ENCODE results near the gene SV2C.
"Not testable (repeated sequence)": the region's sequence is repeated elsewhere in the genome, so short reads cannot be mapped to it uniquely, and the experiment has no call there.

The SV2C gene

DNA sequence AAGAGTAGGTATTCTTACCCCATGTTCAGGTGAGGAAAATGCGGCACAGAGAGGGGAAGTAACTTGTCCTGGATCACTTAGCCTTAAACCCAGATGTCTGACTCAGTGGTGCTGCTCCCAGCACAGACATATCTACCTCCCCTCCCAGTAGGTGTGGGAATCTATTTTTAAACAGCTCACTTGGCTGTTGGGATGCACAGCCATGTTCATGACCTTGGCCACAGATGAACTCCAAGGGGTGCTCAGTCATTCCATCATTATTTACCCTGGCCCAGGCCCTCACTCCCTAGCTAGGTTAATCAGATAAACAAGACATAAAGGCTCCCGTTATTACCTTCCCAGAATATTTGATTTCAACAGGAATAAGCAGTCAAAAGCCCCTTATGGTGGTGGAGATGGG, 231.5 kb downstream of the SV2C start:
- DNase-seq: no peak

DNA sequence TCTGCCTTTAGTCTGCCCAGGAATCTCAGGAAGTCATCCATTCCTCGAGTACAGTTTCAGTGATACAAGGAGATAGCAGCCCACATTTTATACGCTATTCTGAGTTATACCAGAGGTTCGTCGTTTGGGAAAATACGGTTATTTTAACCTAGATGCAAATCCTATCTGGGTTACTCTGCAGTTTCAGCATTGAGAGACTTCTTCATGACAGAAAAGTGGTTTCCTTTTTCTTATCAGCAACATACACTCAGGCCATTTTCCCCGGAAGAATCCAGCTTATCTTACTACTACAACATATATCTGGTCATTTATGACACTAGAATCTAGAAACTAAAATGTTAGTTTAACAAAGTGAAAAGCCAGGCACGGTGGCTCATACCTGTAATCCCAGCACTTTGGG, 236.5 kb downstream of the SV2C start:
- no peak for DNase-seq

DNA sequence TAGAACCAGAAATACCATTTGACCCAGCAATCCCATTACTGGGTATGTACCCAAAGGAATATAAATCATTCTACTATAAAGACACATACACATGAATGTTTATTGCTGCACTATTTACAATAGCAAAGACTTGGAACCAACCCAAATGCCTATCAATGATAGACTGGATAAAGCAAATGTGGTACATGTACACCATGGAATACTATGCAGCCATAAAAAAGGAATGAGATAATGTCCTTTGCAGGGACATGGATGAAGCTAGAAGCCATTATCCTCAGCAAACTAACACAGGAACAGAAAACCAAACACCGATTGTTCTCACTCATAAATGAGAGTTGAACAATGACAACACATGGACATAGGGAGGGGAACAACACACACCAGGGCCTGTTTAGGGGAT, 240.3 kb downstream of the SV2C start:
- DNase-seq: not testable (repeated sequence)

DNA sequence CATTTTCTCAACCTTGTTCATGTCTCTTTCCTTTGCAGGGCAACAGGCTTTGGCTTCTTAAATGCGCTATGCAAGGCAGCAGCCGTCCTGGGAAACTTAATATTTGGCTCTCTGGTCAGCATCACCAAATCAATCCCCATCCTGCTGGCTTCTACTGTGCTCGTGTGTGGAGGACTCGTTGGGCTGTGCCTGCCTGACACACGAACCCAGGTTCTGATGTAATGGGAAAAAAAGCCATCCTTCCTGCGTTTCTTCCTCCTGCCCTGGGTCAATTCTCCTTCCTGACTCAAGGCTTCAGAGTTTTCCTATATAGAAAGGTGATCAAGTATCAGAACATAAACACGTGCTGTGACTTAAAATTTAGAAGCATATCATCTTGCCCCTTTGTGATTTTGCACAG, 242.1 kb downstream of the SV2C start:
- no peak for DNase-seq

DNA sequence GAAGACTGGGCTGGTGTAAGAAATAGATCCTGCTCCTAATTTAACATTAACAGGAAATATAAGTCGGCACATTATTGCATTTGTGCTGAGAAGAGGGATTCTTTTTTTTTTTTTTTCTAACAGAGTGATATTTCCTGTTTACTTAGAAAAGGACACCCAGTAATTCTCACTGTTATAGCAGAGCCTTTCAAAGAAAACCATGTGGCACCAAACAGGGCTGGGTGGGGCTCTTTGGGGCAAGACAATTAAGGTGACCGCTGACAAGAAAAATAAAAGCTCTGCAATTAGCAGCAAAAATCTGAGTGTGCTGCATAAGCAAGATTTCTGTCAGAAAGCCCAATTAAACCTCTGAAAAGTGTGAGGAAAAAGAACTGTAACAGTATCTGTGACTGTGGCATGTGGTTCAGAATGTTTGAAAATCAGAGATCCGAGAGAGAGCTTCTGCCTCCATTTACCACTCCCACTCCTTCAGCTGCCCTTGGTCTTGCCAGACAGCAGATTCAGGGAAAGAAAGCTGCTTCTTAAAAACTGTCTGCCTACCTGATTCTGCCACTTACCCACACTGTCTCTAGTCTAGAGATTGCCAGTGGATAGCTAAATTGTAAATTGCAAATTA, 242.8 kb downstream of the SV2C start:
- no peak for DNase-seq

DNA sequence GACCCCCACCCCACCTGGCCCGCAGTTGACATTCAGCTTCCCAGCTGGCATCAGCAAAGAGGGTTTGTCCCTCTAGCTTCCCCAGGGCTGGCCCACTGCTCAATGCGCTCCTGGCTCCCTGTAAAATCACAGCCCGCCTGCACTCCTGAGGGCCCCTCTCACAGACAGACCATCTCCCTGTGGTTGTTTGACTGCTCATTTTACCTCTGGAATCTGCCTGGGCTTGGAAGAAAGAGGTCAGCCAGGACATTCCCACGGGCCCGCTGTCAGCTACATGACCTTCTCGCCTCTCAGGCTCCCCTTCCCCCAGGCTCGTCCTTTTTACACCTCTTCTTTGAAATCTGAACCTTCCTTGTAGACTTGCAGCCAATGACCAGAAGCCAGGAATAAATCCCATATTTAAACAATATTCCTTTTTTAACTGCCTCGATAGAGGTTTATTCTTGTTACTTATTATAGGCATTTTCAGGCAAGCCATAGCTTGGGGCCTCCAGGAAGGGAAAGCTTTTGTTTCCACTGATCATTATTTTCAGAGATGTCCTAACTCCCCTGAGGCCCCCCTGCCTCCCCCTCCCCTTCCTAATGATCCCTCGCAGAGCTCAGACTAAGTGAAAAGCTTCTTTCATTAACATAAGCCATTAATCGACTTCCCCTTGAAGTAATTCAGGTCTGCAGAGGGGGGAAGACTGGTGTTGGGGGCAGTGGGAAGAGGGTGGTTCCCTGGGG, 243.6 kb downstream of the SV2C start:
- DNase-seq: no peak

DNA sequence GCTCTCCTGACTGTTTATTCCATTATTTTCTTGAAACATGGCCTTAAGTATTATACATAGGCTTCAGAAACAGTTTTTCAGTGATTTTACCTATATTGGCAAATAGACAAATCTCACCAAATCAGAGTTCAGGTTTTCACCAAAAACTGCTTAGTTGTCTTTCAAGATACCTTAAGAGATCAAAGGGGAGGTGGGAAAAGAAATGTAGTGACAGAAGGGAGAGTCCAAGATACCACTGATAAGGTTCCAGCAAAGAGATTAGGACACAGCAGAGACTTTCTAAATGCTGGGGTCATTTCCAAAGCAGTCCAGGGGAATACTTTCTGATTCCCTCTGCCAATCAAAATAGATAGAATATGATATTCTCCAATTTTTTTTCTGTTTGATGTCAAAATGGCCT, 246.2 kb downstream of the SV2C start:
- DNase-seq: no peak

DNA sequence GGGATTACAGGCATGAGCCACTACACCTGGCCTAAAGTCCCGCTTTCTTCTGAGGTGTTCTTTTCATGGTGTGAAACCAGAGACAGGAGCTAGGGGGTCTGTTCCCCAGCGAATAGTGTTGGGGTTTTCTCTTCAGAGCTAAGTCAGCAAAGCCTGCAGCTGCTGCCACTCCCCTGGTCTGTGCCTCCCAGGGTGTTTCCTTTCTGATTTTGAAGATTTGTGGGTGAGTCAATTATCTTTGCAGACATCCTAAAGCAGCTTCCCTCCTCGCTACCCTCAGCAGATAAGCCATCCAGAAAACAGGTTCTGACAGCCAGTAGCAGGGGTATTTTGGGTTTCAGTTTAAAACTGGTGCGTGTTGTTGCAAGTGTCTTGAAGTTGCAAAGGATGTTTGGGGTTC, 247.9 kb downstream of the SV2C start:
- DNase-seq: no peak

DNA sequence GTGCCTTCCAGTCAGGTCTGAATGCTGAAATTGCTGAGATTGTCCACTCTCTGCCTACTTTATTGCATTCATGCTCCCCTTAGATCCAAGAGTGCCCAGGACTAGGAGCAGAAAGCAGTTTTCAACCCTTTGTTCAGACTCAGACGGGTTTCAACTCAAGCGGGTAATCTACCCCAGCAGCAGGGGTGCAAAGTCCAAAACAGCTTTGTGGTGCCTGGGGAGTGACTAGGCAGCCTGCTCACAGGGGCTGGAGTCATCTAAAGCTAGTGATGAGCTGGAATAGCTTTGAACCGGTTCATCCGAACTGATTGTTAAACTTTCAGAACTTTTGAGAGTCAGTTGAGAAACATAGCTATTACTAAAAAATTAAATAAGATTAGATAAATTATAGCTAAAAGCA, 248.9 kb downstream of the SV2C start:
- no peak for DNase-seq

DNA sequence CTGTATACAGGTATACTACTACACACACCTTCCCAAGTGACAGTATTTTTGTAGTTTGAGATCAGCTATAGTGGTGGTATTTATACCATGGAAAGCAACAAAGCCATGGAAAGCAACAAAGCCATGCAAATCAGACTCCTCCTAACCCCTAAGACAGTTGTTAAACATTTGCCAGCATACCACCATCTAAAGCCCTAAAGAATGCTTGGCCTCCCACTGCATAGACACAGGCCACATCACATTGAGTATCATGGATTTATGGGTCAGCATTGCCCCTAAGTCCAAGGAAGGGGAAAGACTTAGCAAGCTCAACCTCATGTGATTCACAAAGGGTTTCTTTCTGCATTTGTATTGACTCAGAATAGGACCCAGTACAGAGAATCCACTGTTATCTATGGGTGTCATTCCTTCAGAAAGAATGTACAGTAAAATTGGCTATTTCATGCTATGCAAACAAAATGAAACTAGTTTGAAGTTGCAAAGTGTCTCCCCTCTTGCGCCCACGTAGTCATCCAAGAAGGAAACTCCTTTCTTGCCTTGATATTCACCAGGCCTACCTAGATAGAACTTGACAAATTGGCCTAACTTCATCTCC, 249.5 kb downstream of the SV2C start:
- DNase-seq: no peak

DNA sequence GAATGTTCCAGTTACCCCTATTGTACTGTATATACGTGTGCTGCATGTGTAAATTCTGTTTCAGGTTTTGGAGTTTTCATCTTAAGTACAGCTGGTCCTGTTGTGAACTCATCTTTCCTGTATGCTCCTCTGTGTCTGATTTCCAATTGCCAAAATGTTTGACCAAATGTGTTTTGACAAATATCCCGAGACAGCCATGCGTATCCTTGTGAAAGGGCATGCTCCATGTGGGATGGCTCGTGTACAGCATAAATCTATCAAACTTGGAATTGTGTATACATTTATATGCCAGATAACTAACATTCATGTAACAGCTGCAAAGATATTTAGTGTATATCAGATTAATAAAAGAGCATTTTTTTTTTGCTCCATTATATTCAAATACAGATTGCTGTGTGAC, 250.4 kb downstream of the SV2C start:
- DNase-seq: no peak

DNA sequence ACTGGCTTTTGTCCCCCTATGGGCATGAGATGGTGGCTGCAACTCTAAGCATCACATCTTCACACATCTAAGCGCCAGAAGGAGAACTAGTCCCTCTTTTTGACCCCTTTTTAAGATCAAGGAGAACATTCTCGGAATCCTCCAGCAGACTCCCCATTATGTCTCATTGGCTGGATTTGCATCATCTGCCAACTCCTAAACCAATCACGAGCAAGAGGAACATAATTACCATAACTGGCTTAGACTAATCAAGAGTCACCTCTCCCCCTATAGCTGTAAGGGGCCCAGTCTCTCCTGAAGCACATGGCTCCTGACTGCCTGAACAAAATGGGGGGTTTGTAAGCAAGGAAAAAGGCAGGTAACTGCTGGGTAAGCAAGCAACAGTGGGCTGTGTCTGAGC, 251.4 kb downstream of the SV2C start:
- DNase-seq: no peak

DNA sequence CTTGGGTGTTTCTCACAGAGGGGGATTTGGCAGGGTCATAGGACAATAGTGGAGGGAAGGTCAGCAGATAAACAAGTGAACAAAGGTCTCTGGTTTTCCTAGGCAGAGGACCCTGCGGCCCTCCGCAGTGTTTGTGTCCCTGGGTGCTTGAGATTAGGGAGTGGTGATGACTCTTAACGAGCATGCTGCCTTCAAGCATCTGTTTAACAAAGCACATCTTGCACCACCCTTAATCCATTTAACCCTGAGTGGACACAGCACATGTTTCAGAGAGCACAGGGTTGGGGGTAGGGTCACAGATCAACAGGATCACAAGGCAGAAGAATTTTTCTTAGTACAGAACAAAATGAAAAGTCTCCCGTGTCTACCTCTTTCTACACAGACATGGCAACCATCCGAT, 252.3 kb downstream of the SV2C start:
- DNase-seq: not testable (repeated sequence)

DNA sequence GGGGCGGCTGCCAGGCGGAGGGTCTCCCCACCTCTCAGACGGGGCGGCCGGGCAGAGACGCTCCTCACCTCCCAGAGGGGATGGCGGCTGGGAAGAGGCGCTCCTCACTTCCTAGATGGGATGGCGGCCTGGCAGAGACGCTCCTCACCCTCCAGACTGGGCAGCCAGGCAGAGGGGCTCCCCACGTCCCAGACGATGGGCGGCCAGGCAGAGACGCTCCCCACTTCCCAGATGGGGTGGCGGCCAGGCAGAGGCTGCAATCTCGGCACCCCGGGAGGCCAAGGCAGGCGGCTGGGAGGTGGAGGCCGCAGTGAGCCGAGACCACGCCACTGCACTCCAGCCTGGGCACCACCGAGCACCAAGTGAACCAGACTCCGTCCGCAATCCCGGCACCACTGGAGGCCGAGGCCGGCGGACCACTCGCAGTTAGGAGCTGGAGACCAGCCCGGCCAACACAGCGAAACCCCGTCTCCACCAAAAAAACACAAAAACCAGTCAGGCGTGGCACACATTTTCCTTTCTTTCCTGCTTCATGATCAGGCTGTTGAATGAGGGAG, 253.1 kb downstream of the SV2C start:
- not testable (repeated sequence) for DNase-seq

DNA sequence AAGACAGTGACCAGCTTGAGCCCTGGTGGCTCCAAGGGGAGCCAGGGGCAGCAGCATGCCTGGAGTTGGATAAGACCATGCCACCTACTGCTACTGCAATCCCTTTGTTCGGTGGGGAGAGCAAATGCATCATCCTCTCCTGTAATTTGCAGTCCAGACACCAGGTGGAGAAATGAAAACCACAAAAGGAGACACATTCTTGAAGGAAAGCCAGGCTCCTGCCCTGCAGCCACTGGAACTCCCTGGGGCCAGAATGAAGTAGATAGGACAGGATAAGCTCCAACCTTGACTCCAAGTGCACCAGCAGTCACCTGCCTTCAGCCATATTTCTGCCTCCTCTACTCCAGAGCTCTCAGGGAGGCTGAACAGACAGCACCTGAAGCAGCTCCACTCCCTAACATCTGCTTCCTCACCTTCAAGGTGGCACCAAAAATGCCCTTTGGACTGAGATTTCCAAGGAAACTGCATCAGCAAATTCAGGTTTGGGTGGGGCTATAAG, 254.8 kb downstream of the SV2C start:
- DNase-seq: no peak

DNA sequence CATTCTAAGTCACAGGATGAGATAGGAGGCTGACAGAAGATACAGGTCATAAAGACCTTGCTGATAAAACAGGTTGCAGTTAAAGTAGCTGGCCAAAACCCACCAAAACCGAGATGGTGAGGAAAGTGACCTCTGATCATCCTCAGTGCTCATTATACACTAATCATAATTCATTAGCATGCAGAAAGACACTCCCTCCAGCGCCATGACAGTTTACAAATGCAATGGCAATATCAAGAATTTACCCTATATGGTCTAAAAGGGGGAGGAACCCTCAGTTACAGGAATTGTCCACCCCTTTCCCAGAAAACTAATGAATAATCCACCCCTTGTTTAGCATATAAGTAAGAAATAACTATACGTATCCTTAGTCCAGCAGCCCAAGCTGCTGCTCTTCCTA, 256.7 kb downstream of the SV2C start:
- no peak for DNase-seq

DNA sequence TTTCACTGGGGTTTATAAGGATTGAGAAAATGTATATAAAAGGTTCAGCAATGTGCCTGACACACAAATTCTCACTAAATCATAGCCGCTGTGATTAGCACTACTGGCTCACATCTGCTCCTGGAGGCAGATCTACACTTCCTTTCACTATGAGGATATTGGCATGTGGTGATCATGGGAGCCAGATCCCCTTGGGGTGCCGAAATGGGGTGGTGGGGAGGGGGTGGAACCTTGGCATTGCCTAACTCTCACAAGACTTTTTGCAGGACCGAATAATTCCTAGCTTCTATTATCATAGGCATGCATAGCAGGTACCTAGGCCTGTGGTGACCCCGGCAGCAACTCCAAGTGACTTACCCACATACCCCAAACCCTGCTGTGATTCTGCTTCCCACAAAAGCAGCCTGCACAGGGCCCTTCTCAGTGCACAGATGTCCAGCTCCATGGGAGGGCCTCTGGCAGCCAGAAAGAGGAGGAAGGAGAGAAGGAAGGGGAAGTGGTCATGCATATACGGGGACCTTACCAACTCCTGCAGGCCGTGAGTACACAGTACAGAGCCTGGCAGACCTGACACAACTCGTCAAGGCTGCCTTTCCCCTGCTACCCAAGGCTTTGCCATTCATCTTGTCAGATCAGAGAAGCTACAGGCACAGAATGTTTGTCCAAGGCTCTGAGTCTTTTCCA, 258.6 kb downstream of the SV2C start:
- DNase-seq: no peak

DNA sequence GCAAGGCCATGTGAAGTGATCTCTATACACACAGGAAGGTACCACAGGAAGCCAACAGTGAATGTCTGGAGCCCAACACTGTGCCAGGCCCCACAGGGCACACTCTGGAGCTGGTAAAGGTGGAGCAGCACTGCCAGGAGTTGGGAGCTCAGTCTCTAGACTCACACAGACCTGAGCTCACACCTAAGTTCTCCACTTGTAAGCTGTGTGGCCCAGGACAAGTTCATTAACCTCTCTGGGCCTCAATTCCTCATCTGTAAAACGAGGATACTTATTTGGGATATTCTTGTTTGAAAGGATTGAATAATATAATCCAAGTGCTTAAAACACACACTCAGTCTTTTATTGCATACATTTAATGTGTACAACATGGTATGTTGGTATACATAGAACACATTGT, 259.3 kb downstream of the SV2C start:
- DNase-seq: no peak

DNA sequence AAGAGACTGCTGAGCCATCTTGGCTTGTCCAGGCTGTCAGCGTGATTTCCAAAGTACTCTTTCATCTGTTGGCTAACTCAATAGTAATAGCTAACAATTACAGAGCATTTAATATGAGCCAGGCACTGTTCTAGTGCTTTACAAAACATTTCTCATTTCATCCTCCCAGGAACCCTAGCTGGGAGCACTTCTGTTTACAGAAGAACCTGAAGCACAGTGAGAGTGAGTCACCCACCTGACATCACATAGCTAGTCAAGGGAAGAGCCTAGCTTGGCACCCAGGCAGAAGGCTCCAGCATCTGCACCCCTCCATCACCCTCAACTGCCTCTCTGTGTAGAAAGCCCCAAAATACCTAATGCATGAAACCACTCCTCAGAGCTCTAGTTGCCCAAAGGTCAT, 262.4 kb downstream of the SV2C start:
- DNase-seq: no peak

DNA sequence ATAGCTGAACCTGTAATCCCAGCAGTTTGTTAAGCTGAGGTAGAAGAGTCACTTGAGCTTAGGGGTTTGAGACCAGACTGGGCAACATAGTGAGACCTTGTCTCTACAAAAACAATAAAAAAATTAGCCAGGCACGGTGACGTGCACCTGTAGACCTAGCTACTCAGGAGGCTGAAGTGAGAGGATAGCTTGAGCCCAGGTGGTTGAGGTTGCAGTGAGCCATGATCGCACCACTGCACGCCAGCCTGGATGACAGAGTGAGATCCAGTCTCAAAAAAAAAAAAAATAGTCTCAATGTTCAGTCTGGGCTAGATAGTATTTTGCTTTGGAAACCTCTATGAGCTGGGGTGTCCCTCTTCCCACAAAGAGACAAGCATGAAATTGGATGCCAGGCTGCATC, 268.0 kb downstream of the SV2C start:
- DNase-seq: no peak

DNA sequence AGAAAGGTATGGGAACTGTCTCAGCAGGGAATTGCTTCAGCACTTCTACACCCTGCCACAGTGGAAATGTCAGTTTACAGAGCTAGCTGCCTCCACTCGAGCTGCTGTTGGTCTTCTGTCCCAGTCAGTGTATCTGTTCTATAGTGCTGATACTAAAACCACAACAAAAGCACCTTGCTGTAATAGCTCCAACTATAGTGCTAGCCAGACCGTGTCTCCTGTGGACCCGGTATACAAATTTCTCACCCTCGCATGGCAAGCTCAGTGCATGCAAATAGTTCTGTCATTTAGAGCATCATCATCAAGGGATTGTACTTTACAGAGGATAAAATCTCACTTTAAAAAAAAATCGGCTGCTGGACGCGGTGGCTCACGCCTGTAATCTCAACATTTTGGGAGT, 268.4 kb downstream of the SV2C start:
- DNase-seq: no peak

DNA sequence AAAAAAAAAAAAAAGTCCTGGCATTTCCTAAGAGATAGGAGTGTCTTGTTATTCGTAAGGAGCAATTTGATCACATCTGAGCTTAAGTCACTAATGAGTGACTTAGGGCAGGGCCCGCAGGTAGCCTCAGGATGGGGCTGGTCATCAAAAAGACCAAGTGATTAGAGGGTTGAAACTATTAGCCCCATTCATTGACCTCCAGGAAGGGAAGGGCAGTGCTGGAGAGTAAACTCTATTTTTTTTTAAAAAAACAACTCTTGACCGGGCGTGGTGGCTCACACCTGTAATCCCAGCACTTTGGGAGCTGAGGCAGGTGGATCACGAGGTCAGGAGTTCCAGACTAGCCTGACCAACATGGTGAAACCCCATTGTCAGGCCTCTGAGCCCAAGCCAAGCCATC, 273.7 kb downstream of the SV2C start:
- DNase-seq: no peak
